WTC11 (cell line): ENCODE data around the gene OPCML. TPM values are rescaled to one million over a fixed set of nuclear protein-coding genes. Genes with fewer than 3 reads are reported as not detected.

ENCODE experiments used
- ATAC-seq: fragments of 200-7000 bp; cut with Tn5 transposase; 2 replicates; pipeline ENCODE4 v1.10.0; 2021; ENCODE audit warnings: mild to moderate bottlenecking, moderate library complexity
- CTCF ChIA-PET: fragments of 300-600 bp; sonication (Branson Sonifier 250); formaldehyde crosslinking; loops from one replicate; lab custom pipeline; 2021; ENCODE audit warnings: antibody characterized with exemption; lab: Charles Lee
- POLR2A ChIA-PET: fragments of 350-600 bp; sonication (Branson Sonifier 250); formaldehyde crosslinking; loops from one replicate; lab custom pipeline; 2021; ENCODE audit warnings: antibody characterized with exemption; lab: Charles Lee
- DNase-seq: peaks from one replicate; pipeline ENCODE4 v3.0.0; 2021; ENCODE audit warnings: low spot score
- H3K27ac Mint-ChIP-seq: 2 replicates; pipeline ENCODE4 v1.8.0; 2021; ENCODE audit warnings: mixed read lengths
- H3K27me3 Mint-ChIP-seq: 2 replicates; pipeline ENCODE4 v1.8.0; 2021; ENCODE audit warnings: low read depth, mild to moderate bottlenecking, moderate library complexity, mixed read lengths
- H3K36me3 Mint-ChIP-seq: 2 replicates; pipeline ENCODE4 v1.8.0; 2021; ENCODE audit warnings: mixed read lengths
- H3K4me1 Mint-ChIP-seq: 2 replicates; pipeline ENCODE4 v1.8.0; 2022; ENCODE audit warnings: mixed read lengths
- H3K4me3 Mint-ChIP-seq: 2 replicates; pipeline ENCODE4 v1.8.0; 2021; ENCODE audit warnings: mild to moderate bottlenecking, moderate library complexity, mixed read lengths
- H3K9me3 Mint-ChIP-seq: 2 replicates; pipeline ENCODE4 v1.8.0; 2021; ENCODE audit warnings: mixed read lengths
- ESRRA ChIP-seq: sonication (generic); formaldehyde crosslinking; IDR thresholded peaks from 2 replicates; pipeline ENCODE4 v1.8.1; 2022; ENCODE audit warnings: mild to moderate bottlenecking, missing genetic modification reagents, borderline replicate concordance
- FOXK1 ChIP-seq: sonication (generic); formaldehyde crosslinking; IDR thresholded peaks from 2 replicates; pipeline ENCODE4 v1.8.0; 2022; ENCODE audit warnings: mild to moderate bottlenecking, moderate library complexity, missing genetic modification reagents
- JAZF1 ChIP-seq: fragments of 250-450 bp; sonication (Bioruptor Pico); IDR thresholded peaks from 2 replicates; pipeline ENCODE4 v1.9.0; 2021; ENCODE audit warnings: moderate library complexity, mild to moderate bottlenecking, inconsistent platforms
- NFATC4 ChIP-seq: fragments of 250-450 bp; sonication (Bioruptor Pico); IDR thresholded peaks from 2 replicates; pipeline ENCODE4 v1.9.0; 2021; ENCODE audit warnings: mild to moderate bottlenecking
- TCF7 ChIP-seq: sonication (generic); formaldehyde crosslinking; IDR thresholded peaks from 2 replicates; pipeline ENCODE4 v1.8.0; 2022; ENCODE audit warnings: mild to moderate bottlenecking, low read depth, missing genetic modification reagents, moderate library complexity
- TP53 ChIP-seq: sonication (generic); formaldehyde crosslinking; IDR thresholded peaks from 2 replicates; pipeline ENCODE4 v1.8.1; 2023; ENCODE audit warnings: mild to moderate bottlenecking, missing genetic modification reagents
- ZNF138 ChIP-seq: sonication (generic); formaldehyde crosslinking; conservative IDR thresholded peaks from 2 replicates; pipeline ENCODE4 v1.8.1; 2022; ENCODE audit warnings: mild to moderate bottlenecking, moderate library complexity, missing genetic modification reagents
- ZNF219 ChIP-seq: sonication (generic); formaldehyde crosslinking; IDR thresholded peaks from 2 replicates; pipeline ENCODE4 v1.8.0; 2023; ENCODE audit warnings: missing genetic modification reagents, mild to moderate bottlenecking, borderline replicate concordance
- ZNF232 ChIP-seq: sonication (generic); formaldehyde crosslinking; IDR thresholded peaks from 2 replicates; pipeline ENCODE4 v1.8.0; 2022; ENCODE audit warnings: mild to moderate bottlenecking, missing genetic modification reagents
- ZNF263 ChIP-seq: sonication (generic); formaldehyde crosslinking; IDR thresholded peaks from 2 replicates; pipeline ENCODE4 v1.8.1; 2022; ENCODE audit warnings: low read depth, mild to moderate bottlenecking, moderate library complexity, missing genetic modification reagents
- ZNF671 ChIP-seq: fragments of 250-450 bp; sonication (Bioruptor Pico); IDR thresholded peaks from 2 replicates; pipeline ENCODE4 v1.8.0; 2021; ENCODE audit warnings: mild to moderate bottlenecking
- total RNA-seq: library from RNA; stranded (reverse); gene quantifications from 3 replicates; pipeline ENCODE4 v1.2.3, GENCODE V29; 2021
- TF ChIP-seq, protein P1 (sequence below): sonication (generic); formaldehyde crosslinking; IDR thresholded peaks from 2 replicates; pipeline ENCODE4 v1.8.1; 2023; ENCODE audit warnings: mild to moderate bottlenecking, moderate library complexity, missing genetic modification reagents
- TF ChIP-seq, protein P2 (sequence below): sonication (generic); formaldehyde crosslinking; IDR thresholded peaks from 2 replicates; pipeline ENCODE4 v1.8.1; 2022; ENCODE audit warnings: low read depth, missing genetic modification reagents, borderline replicate concordance
- TF ChIP-seq, protein P3 (sequence below): sonication (generic); formaldehyde crosslinking; IDR thresholded peaks from 2 replicates; pipeline ENCODE4 v1.8.0; 2023; ENCODE audit warnings: mild to moderate bottlenecking, missing genetic modification reagents
- TF ChIP-seq, protein P4 (sequence below): sonication (generic); formaldehyde crosslinking; conservative IDR thresholded peaks from 2 replicates; pipeline ENCODE4 v1.8.1; 2022; ENCODE audit warnings: mild to moderate bottlenecking, missing genetic modification reagents
- TF ChIP-seq, protein P5 (sequence below): sonication (generic); formaldehyde crosslinking; IDR thresholded peaks from 2 replicates; pipeline ENCODE4 v1.8.1; 2022; ENCODE audit warnings: mild to moderate bottlenecking, moderate library complexity, missing genetic modification reagents
- TF ChIP-seq, protein P6 (sequence below): sonication (generic); formaldehyde crosslinking; IDR thresholded peaks from 2 replicates; pipeline ENCODE4 v1.8.1; 2023; ENCODE audit warnings: mild to moderate bottlenecking, missing genetic modification reagents, moderate library complexity
- TF ChIP-seq, protein P7 (sequence below): sonication (generic); formaldehyde crosslinking; IDR thresholded peaks from 2 replicates; pipeline ENCODE4 v1.8.0; 2022; ENCODE audit warnings: mild to moderate bottlenecking, missing genetic modification reagents
- TF ChIP-seq, protein P8 (sequence below): fragments of 250-450 bp; sonication (Bioruptor Pico); IDR thresholded peaks from 2 replicates; pipeline ENCODE4 v1.9.0; 2021; ENCODE audit warnings: moderate library complexity, mild to moderate bottlenecking, inconsistent platforms, borderline replicate concordance
- TF ChIP-seq, protein P9 (sequence below): sonication (generic); formaldehyde crosslinking; IDR thresholded peaks from 2 replicates; pipeline ENCODE4 v1.8.0; 2023; ENCODE audit warnings: missing genetic modification reagents

Gene OPCML
- total RNA-seq, 1 experiment from 2014 or later, result 1.5 TPM

DNA sequence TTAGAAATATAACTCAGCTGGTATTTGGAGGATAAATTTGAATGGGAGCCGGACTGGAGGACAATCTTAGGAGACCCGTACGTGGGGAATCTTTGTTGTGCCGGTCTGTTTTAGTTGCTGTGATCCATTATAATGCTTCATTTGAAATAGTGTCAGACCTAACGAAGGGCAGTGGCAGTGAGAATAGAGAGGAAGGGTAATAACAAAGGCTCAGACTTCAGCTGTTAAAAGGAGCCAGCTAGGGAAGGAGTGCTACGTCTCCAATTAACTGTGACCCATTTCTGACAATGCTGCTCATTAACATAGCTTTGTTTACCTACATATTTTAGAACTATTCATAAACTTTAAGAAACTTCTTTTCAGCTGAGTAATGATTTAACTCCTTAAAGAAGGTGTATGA, 246.9 kb downstream of the OPCML start:
- H3K27me3 Mint-ChIP-seq, result no peaks in the 10 kb centered on the region
- POLR2A ChIA-PET, result no interaction called here
- H3K27ac Mint-ChIP-seq, result peak overlapping the region; percentile 72
- H3K36me3 Mint-ChIP-seq, result peaks cover 9% of the 10 kb centered on the region
- CTCF ChIA-PET, result no interaction called here
- no peak overlapping the region for H3K4me3 Mint-ChIP-seq
- DNase-seq, result no peak
- H3K9me3 Mint-ChIP-seq, result peaks cover 15% of the 10 kb centered on the region
- ATAC-seq, result peak; percentile 75
- H3K4me1 Mint-ChIP-seq, result peaks cover 37% of the 10 kb centered on the region
- TF ChIP-seq ZNF263 (CRISPR knock-in tag) (no peak), ZNF138 (CRISPR knock-in tag) (no peak), TCF7 (CRISPR knock-in tag) (no peak), ZNF671 (CRISPR knock-in tag) (no peak), NFATC4 (CRISPR knock-in tag) (no peak), ESRRA (no peak), ZNF219 (CRISPR knock-in tag) (no peak), TP53 (CRISPR knock-in tag) (no peak), JAZF1 (CRISPR knock-in tag) (no peak), FOXK1 (no peak), ZNF232 (no peak)
- TF ChIP-seq, protein P1, sequence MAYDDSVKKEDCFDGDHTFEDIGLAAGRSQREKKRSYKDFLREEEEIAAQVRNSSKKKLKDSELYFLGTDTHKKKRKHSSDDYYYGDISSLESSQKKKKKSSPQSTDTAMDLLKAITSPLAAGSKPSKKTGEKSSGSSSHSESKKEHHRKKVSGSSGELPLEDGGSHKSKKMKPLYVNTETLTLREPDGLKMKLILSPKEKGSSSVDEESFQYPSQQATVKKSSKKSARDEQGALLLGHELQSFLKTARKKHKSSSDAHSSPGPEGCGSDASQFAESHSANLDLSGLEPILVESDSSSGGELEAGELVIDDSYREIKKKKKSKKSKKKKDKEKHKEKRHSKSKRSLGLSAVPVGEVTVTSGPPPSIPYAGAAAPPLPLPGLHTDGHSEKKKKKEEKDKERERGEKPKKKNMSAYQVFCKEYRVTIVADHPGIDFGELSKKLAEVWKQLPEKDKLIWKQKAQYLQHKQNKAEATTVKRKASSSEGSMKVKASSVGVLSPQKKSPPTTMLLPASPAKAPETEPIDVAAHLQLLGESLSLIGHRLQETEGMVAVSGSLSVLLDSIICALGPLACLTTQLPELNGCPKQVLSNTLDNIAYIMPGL (CRISPR knock-in tag), result no peak
- TF ChIP-seq, protein P2, sequence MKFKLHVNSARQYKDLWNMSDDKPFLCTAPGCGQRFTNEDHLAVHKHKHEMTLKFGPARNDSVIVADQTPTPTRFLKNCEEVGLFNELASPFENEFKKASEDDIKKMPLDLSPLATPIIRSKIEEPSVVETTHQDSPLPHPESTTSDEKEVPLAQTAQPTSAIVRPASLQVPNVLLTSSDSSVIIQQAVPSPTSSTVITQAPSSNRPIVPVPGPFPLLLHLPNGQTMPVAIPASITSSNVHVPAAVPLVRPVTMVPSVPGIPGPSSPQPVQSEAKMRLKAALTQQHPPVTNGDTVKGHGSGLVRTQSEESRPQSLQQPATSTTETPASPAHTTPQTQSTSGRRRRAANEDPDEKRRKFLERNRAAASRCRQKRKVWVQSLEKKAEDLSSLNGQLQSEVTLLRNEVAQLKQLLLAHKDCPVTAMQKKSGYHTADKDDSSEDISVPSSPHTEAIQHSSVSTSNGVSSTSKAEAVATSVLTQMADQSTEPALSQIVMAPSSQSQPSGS (CRISPR knock-in tag), result no peak
- TF ChIP-seq, protein P3, sequence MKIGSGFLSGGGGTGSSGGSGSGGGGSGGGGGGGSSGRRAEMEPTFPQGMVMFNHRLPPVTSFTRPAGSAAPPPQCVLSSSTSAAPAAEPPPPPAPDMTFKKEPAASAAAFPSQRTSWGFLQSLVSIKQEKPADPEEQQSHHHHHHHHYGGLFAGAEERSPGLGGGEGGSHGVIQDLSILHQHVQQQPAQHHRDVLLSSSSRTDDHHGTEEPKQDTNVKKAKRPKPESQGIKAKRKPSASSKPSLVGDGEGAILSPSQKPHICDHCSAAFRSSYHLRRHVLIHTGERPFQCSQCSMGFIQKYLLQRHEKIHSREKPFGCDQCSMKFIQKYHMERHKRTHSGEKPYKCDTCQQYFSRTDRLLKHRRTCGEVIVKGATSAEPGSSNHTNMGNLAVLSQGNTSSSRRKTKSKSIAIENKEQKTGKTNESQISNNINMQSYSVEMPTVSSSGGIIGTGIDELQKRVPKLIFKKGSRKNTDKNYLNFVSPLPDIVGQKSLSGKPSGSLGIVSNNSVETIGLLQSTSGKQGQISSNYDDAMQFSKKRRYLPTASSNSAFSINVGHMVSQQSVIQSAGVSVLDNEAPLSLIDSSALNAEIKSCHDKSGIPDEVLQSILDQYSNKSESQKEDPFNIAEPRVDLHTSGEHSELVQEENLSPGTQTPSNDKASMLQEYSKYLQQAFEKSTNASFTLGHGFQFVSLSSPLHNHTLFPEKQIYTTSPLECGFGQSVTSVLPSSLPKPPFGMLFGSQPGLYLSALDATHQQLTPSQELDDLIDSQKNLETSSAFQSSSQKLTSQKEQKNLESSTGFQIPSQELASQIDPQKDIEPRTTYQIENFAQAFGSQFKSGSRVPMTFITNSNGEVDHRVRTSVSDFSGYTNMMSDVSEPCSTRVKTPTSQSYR (CRISPR knock-in tag), result no peak
- TF ChIP-seq, protein P4, sequence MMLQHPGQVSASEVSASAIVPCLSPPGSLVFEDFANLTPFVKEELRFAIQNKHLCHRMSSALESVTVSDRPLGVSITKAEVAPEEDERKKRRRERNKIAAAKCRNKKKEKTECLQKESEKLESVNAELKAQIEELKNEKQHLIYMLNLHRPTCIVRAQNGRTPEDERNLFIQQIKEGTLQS (CRISPR knock-in tag), result no peak
- TF ChIP-seq, protein P5, sequence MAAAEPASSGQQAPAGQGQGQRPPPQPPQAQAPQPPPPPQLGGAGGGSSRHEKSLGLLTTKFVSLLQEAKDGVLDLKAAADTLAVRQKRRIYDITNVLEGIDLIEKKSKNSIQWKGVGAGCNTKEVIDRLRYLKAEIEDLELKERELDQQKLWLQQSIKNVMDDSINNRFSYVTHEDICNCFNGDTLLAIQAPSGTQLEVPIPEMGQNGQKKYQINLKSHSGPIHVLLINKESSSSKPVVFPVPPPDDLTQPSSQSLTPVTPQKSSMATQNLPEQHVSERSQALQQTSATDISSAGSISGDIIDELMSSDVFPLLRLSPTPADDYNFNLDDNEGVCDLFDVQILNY (CRISPR knock-in tag), result no peak
- TF ChIP-seq, protein P6, sequence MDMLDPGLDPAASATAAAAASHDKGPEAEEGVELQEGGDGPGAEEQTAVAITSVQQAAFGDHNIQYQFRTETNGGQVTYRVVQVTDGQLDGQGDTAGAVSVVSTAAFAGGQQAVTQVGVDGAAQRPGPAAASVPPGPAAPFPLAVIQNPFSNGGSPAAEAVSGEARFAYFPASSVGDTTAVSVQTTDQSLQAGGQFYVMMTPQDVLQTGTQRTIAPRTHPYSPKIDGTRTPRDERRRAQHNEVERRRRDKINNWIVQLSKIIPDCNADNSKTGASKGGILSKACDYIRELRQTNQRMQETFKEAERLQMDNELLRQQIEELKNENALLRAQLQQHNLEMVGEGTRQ (CRISPR knock-in tag), result no peak
- TF ChIP-seq, protein P7, sequence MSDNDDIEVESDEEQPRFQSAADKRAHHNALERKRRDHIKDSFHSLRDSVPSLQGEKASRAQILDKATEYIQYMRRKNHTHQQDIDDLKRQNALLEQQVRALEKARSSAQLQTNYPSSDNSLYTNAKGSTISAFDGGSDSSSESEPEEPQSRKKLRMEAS, result no peak
- TF ChIP-seq, protein P8, sequence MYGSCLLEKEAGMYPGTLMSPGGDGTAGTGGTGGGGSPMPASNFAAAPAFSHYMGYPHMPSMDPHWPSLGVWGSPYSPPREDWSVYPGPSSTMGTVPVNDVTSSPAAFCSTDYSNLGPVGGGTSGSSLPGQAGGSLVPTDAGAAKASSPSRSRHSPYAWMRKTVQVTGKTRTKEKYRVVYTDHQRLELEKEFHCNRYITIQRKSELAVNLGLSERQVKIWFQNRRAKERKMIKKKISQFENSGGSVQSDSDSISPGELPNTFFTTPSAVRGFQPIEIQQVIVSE (CRISPR knock-in tag), result no peak
- TF ChIP-seq, protein P9, sequence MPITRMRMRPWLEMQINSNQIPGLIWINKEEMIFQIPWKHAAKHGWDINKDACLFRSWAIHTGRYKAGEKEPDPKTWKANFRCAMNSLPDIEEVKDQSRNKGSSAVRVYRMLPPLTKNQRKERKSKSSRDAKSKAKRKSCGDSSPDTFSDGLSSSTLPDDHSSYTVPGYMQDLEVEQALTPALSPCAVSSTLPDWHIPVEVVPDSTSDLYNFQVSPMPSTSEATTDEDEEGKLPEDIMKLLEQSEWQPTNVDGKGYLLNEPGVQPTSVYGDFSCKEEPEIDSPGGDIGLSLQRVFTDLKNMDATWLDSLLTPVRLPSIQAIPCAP (CRISPR knock-in tag), result no peak
- TF ChIP-seq, all 79 proteins: peak for 0
